GM12878 (cell line): Measurements from ENCODE around the gene PYGO2. TPM values are rescaled to one million over a fixed set of nuclear protein-coding genes. Genes with fewer than 3 reads are reported as not detected.

Experiments
- ATAC-seq: fragments of 200-7000 bp; cut with Tn5 transposase; 3 replicates; pipeline ENCODE4 v1.9.1; 2020; ENCODE audit warnings: mild to moderate bottlenecking, moderate library complexity
- BruUV-seq: library from RNA; stranded (reverse); fragments of 400-500 nt; replicated peaks from 2 replicates; lab custom pipeline; 2021; lab: Mats Ljungman, UMichigan
- CTCF ChIA-PET: fragments of 300-600 bp; sonication (Branson Sonifier 250); formaldehyde crosslinking; extraction: SDS; loops from one replicate; lab custom pipeline; 2021; ENCODE audit warnings: inconsistent platforms; lab: Yijun Ruan, JAX
- POLR2A ChIA-PET: fragments of 350-600 bp; formaldehyde crosslinking; extraction: SDS; loops from one replicate; lab custom pipeline; 2021; ENCODE audit warnings: inconsistent platforms; lab: Charles Lee
- RAD21 ChIA-PET: fragments of 300-600 bp; sonication (Branson Sonifier 250); formaldehyde crosslinking; loops from one replicate; lab custom pipeline; 2023; ENCODE audit warnings: antibody characterized with exemption; ENCODE audit not compliant: unreplicated experiment; lab: Charles Lee
- SMC1A ChIA-PET: fragments of 300-600 bp; sonication (Branson Sonifier 250); formaldehyde crosslinking; loops from one replicate; lab custom pipeline; 2023; ENCODE audit not compliant: unreplicated experiment, uncharacterized antibody; lab: Charles Lee
- DNase-seq: peaks from one replicate; pipeline ENCODE4 v3.0.0-alpha.2; 2011; ENCODE audit warnings: low read depth, low spot score
- FAIRE-seq: peaks from 3 replicates; lab custom pipeline; 2011; peaks lifted over from hg19 to GRCh38; lab: Jason Lieb, UNC
- H2AFZ ChIP-seq: 2 replicates; pipeline ENCODE4 v1.6.0; 2011; ENCODE audit warnings: low read depth, low read length, control low read depth; ENCODE audit not compliant: control insufficient read depth
- H3K27ac ChIP-seq: 2 replicates; pipeline ENCODE4 v1.5.1; 2011; ENCODE audit warnings: control low read depth; ENCODE audit not compliant: control insufficient read depth, insufficient read depth
- H3K27me3 ChIP-seq, 2 experiments: replicated peaks in 1 of 2; 2 replicates each; pipeline versions ENCODE4 v1.6.0 to v1.6.1; 2011; ENCODE audit warnings: low read length in 1 of 2; ENCODE audit not compliant: control insufficient read depth in 2 of 2, insufficient read depth in 2 of 2
- H3K36me3 ChIP-seq, 2 experiments: 2 replicates each; pipeline ENCODE4 v1.5.1; 2011; ENCODE audit warnings: low read length in 1 of 2; ENCODE audit not compliant: control insufficient read depth in 2 of 2, insufficient read depth in 2 of 2
- H3K4me1 ChIP-seq: 2 replicates; pipeline ENCODE4 v1.6.1; 2011; ENCODE audit warnings: mild to moderate bottlenecking, low read length, moderate library complexity, mixed read lengths; ENCODE audit not compliant: control insufficient read depth, insufficient read depth
- H3K4me2 ChIP-seq: 2 replicates; pipeline ENCODE4 v1.6.0; 2011; ENCODE audit warnings: control low read depth; ENCODE audit not compliant: control insufficient read depth, insufficient read depth
- H3K4me3 ChIP-seq: fragments of 200-600 bp; sonication (generic); 2 replicates; pipeline ENCODE4 v1.5.1; 2016
- H3K79me2 ChIP-seq: 2 replicates; pipeline ENCODE4 v1.6.0; 2011; ENCODE audit warnings: low read length; ENCODE audit not compliant: control insufficient read depth, insufficient read depth
- H3K9ac ChIP-seq: 2 replicates; pipeline ENCODE4 v1.8.0; 2011; ENCODE audit warnings: low read length, control low read depth, mixed read lengths; ENCODE audit not compliant: control insufficient read depth, insufficient read depth
- H3K9me3 ChIP-seq: replicated peaks from 3 replicates; pipeline ENCODE4 v1.5.1; 2011; ENCODE audit warnings: mild to moderate bottlenecking, low read length; ENCODE audit not compliant: control insufficient read depth, insufficient read depth
- H4K20me1 ChIP-seq: 2 replicates; pipeline ENCODE4 v1.6.0; 2011; ENCODE audit not compliant: control insufficient read depth, insufficient read depth
- WGBS: methylation state at CpG from one replicate; pipeline ENCODE4 v1.1.6; 2016; ENCODE audit warnings: low lambda C conversion rate; ENCODE audit not compliant: insufficient replicate concordance, insufficient coverage; ENCODE audit errors: missing lambda C conversion rate; 5-methylcytosine and 5-hydroxymethylcytosine counted together
- in situ Hi-C: fragments of 300-500 bp; cut with MboI; formaldehyde crosslinking; loops from 9 replicates; pipeline ENCODE4 v1.14.3; 2018; ENCODE audit warnings: mixed read lengths
- intact Hi-C: fragments of 100-400 bp; cut with micrococcal nuclease; formaldehyde crosslinking; loops from one replicate; pipeline ENCODE4 v1.14.2; 2022; ENCODE audit not compliant: unreplicated experiment
- polyA plus RNA-seq, 11 experiments: library from polyadenylated mRNA; depleted of rRNA in 4 of 11; unstranded in 6 of 11; stranded (reverse) in 5 of 11; fragments of >200 nt; fragmentation: Nextera tagmentation in 4 of 11; fragmentation: Illumina TruSeq in 1 of 11; extraction: Ambion mirVana in 4 of 11; extraction: Trizol in 1 of 11; gene quantifications; 1 replicate in 1 of 11; 2 replicates in 10 of 11; pipeline versions ENCODE4 v1.2.1 to v1.2.3, GENCODE V29; 2011 to 2016; ENCODE audit warnings: inconsistent platforms in 2 of 11, missing spikeins in 2 of 11, low read depth in 1 of 11
- total RNA-seq, 4 experiments: library from RNA; depleted of rRNA in 3 of 4; stranded (reverse); fragments of >200 nt in 3 of 4; fragmentation: Illumina TruSeq in 1 of 4; extraction: Trizol in 1 of 4; gene quantifications; 2 replicates each; pipeline versions ENCODE4 v1.2.1 to v1.2.3, GENCODE V29; 2013 to 2021
- TF ChIP-seq, protein P1 (sequence below): IDR thresholded peaks from 2 replicates; pipeline ENCODE4 v1.6.1; 2012; ENCODE audit warnings: low read depth, low read length, improper control_type of control experiment

Gene PYGO2
- total and polyA plus RNA-seq, 10 of the 15 experiments (the other 5 are each of a cell fraction or from before 2014, with no cell fraction given): 8.1 to 33.8 (median 23.5) TPM

GRCh38 chr1:155000411-155000725 is 38.8 kb upstream of the PYGO2 start:
- 4% methylated on average over 7 of the region's 13 CpGs for WGBS
- H4K20me1 ChIP-seq: no peaks in the 10 kb centered on the region
- no TSS peak for BruUV-seq
- H3K9ac ChIP-seq: peak overlapping the region; percentile 73
- CTCF ChIA-PET: interaction anchor here (0.6 to 11.0 kb wide), 14 partner anchors 10 to 519 kb away, joined by 3 to 226 read pairs (median 8); partner anchors contain the start of genes CKS1B, FLAD1, KCNN3 and PBXIP1
- no peaks in the 10 kb centered on the region for H3K36me3 ChIP-seq
- intact Hi-C loops (loop anchor here (2.0 to 5.0 kb wide), 2 partner anchors 38 to 64 kb away; partner anchors contain the start of genes PMVK and PYGO2), in situ Hi-C loops (no loop called here)
- no peaks in the 10 kb centered on the region for H3K9me3 ChIP-seq
- H2AFZ ChIP-seq: no peak overlapping the region; the same call in 1 of the 2 replicates
- peak overlapping the region; percentile 79 for H3K27ac ChIP-seq
- no peak for DNase-seq
- TF ChIP-seq, protein P1, sequence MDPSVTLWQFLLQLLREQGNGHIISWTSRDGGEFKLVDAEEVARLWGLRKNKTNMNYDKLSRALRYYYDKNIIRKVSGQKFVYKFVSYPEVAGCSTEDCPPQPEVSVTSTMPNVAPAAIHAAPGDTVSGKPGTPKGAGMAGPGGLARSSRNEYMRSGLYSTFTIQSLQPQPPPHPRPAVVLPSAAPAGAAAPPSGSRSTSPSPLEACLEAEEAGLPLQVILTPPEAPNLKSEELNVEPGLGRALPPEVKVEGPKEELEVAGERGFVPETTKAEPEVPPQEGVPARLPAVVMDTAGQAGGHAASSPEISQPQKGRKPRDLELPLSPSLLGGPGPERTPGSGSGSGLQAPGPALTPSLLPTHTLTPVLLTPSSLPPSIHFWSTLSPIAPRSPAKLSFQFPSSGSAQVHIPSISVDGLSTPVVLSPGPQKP: no peak
- no peak for FAIRE-seq
- peaks cover 31% of the 10 kb centered on the region for H3K79me2 ChIP-seq
- no peaks in the 10 kb centered on the region for H3K27me3 ChIP-seq
- peaks cover 24% of the 10 kb centered on the region for H3K4me1 ChIP-seq
- H3K4me2 ChIP-seq: peak overlapping the region; percentile 92
- SMC1A ChIA-PET: interaction anchor here (0.6 to 8.1 kb wide), 6 partner anchors 16 to 209 kb away, joined by 3 to 69 read pairs (median 6); partner anchors contain the start of genes FLAD1 and PBXIP1
- RAD21 ChIA-PET: interaction anchor here (1.0 to 3.0 kb wide), 13 partner anchors 13 to 330 kb away, joined by 3 to 24 read pairs (median 7); partner anchors contain the start of genes FLAD1, PBXIP1 and SHC1
- ATAC-seq: no peak; the same call in 1 of the 3 replicates
- POLR2A ChIA-PET: interaction anchor here (0.5 to 3.4 kb wide), 9 partner anchors 16 to 278 kb away, joined by 3 to 36 read pairs (median 4); partner anchors contain the start of genes CKS1B, FLAD1, PMVK and PYGO2
- H3K4me3 ChIP-seq: peak overlapping the region; percentile 98
